Activated naive CD8-positive, alpha-beta T cell treated with anti-CD3 and anti-CD28 coated beads for 36 hours (primary cell): ENCODE results near the gene RBMS1. TPM values are rescaled to one million over a fixed set of nuclear protein-coding genes. Genes with fewer than 3 reads are reported as not detected.

Experiments
- DNase-seq: peaks from one replicate; pipeline ENCODE4 v3.0.0; 2021
- H3K27ac Mint-ChIP-seq: one replicate; pipeline ENCODE4 v1.8.0; 2022; ENCODE audit warnings: mild to moderate bottlenecking, moderate library complexity, mixed read lengths
- H3K27me3 Mint-ChIP-seq: one replicate; pipeline ENCODE4 v1.8.0; 2022; ENCODE audit warnings: mild to moderate bottlenecking, mixed read lengths
- H3K36me3 Mint-ChIP-seq: one replicate; pipeline ENCODE4 v1.8.0; 2021; ENCODE audit warnings: mild to moderate bottlenecking, mixed read lengths
- H3K4me1 Mint-ChIP-seq: one replicate; pipeline ENCODE4 v1.8.0; 2021; ENCODE audit warnings: mixed read lengths
- H3K4me3 Mint-ChIP-seq: one replicate; pipeline ENCODE4 v1.8.0; 2022; ENCODE audit warnings: mild to moderate bottlenecking, moderate library complexity, mixed read lengths
- H3K9me3 Mint-ChIP-seq: one replicate; pipeline ENCODE4 v1.8.0; 2022; ENCODE audit warnings: mixed read lengths
- total RNA-seq, 2 experiments: library from RNA; stranded (reverse); gene quantifications; one replicate each; pipeline ENCODE4 v1.2.3, GENCODE V29; 2021

The RBMS1 gene
- total RNA-seq, 2 experiments from 2014 or later: 39.3 to 39.9 TPM

DNA sequence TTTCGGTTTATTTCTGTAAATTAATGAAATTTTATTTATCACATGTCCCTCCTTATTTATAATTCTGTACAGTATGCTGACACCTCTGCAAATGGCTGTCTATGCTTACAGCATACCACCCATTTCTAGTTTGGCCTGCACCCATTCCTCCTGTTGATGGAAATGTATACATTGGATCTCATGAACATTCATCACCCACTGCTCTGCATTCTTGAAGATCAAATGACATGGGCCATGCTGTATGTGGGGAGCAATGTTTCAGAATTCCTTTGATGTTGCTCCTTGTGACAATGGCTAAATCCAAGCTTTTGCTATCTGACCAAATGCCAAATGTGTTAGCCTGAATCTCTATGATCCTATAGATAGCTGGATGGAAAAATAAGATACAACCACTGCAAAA, 238.2 kb downstream of the RBMS1 start:
- Mint-ChIP-seq H3K4me1 (peaks cover 2% of the 10 kb centered on the region), H3K9me3 (peaks cover 2% of the 10 kb centered on the region), H3K27ac (no peak overlapping the region), H3K36me3 (no peaks in the 10 kb centered on the region), H3K4me3 (no peak overlapping the region), H3K27me3 (peaks cover 6% of the 10 kb centered on the region)
- DNase-seq: no peak

DNA sequence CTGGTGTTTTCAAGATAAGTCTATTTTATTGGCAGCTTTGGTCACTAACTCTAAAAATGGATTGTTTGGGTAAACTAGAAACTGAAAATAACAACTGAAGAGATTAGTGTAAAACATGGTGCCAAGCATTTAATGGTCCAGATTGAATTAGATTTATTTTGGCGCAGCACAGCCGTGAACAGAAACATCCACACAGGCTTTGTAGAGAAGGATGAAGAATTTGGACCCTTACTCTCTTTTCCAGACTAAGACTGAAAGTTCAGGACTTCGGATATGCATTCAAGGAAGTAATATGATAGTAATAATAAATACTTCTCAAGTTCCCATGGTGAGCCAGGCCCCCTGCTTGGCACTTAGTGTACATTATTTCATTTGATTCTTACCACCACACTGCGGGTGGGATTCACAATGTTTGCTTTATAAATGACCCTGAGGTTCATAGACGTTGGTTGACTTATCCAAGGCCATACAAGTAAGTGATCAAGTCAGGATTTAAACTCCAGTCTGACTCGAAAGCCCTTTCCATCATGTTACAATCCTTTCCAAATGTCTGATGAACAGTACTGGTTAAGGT, 239.3 kb downstream of the RBMS1 start:
- Mint-ChIP-seq H3K27ac (no peak overlapping the region), H3K36me3 (no peaks in the 10 kb centered on the region), H3K9me3 (no peaks in the 10 kb centered on the region), H3K4me3 (no peak overlapping the region), H3K27me3 (peaks cover 6% of the 10 kb centered on the region), H3K4me1 (peaks cover 2% of the 10 kb centered on the region)
- DNase-seq: no peak

DNA sequence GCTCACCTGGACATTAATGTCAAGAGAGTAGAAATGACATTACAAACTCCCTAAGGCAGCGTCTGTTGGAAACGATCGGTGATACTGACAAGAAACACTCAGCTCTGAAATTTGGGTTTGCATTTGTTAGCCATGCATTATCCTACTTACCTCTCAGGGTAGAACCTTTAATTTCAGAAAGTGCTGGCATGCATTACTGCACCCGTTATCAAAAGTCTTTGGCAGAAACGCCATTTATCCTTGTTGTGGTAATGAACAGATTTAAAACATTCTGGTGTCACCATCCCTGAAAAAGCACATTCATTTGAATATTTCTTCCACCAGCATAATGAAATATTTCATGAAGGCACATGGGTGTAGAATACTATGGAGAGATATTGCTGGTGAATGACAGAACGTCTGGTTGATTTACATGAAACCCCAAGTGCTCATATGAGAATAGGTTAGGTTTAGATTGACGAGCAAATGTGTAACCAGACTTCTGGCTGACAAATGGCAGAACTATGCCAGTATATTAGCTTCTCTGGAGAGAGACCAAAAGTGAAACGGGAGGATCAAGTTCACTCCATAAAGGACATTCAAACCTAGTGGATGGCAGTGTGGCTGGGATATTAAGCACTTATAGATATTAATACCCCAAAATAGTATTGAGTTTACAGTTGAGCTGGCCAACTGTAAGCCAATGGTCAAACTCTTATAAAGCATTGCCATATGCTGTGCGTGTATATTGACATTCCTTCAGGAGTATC, 240.0 kb downstream of the RBMS1 start:
- no peak for DNase-seq
- H3K4me3 Mint-ChIP-seq: no peak overlapping the region
- peaks cover 2% of the 10 kb centered on the region for H3K4me1 Mint-ChIP-seq
- no peaks in the 10 kb centered on the region for H3K9me3 Mint-ChIP-seq
- no peak overlapping the region for H3K27ac Mint-ChIP-seq
- H3K27me3 Mint-ChIP-seq: peaks cover 6% of the 10 kb centered on the region
- H3K36me3 Mint-ChIP-seq: no peaks in the 10 kb centered on the region

- peaks cover 2% of the 10 kb centered on the region for H3K4me1 Mint-ChIP-seq
- no peak for DNase-seq
- no peak overlapping the region for H3K27ac Mint-ChIP-seq
- H3K27me3 Mint-ChIP-seq: peaks cover 6% of the 10 kb centered on the region
- no peak overlapping the region for H3K4me3 Mint-ChIP-seq
- H3K36me3 Mint-ChIP-seq: no peaks in the 10 kb centered on the region
- H3K9me3 Mint-ChIP-seq: no peaks in the 10 kb centered on the region
Observed at GRCh38 chr2:160252900-160253299, 240.7 kb downstream of the RBMS1 start.

- Mint-ChIP-seq H3K27ac (no peak overlapping the region), H3K27me3 (peaks cover 6% of the 10 kb centered on the region), H3K9me3 (no peaks in the 10 kb centered on the region), H3K4me3 (no peak overlapping the region), H3K36me3 (no peaks in the 10 kb centered on the region), H3K4me1 (peaks cover 2% of the 10 kb centered on the region)
- no peak for DNase-seq
Observed at GRCh38 chr2:160252278-160252887, 241.2 kb downstream of the RBMS1 start.

GRCh38 chr2:160251569-160251968, 242.0 kb downstream of the RBMS1 start:
- H3K27ac Mint-ChIP-seq: no peak overlapping the region
- no peaks in the 10 kb centered on the region for H3K36me3 Mint-ChIP-seq
- H3K4me1 Mint-ChIP-seq: peaks cover 2% of the 10 kb centered on the region
- H3K9me3 Mint-ChIP-seq: no peaks in the 10 kb centered on the region
- H3K27me3 Mint-ChIP-seq: peaks cover 6% of the 10 kb centered on the region
- DNase-seq: no peak
- no peak overlapping the region for H3K4me3 Mint-ChIP-seq

DNA sequence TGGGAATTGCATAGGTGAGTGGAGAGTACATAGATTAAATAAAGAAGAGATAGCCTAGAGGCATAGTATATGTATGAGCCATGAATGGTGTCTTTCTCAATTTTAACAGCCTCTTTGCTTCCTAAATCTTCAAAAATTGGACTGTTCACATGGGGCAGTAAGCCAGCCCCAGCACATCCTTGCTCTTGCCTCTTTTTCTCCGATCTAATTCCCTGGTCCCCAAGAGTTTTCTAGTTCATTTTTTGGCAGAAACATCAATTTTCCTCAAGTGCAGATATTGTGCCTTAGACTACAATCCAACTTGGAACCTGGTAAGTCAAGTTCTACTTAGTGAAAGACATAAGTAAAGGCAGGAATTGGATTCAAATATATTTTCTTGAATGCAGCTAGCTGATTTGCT, 243.7 kb downstream of the RBMS1 start:
- Mint-ChIP-seq H3K4me3 (no peak overlapping the region), H3K9me3 (no peaks in the 10 kb centered on the region), H3K27ac (no peak overlapping the region), H3K4me1 (peaks cover 2% of the 10 kb centered on the region), H3K36me3 (no peaks in the 10 kb centered on the region), H3K27me3 (peaks cover 6% of the 10 kb centered on the region)
- no peak for DNase-seq

DNA sequence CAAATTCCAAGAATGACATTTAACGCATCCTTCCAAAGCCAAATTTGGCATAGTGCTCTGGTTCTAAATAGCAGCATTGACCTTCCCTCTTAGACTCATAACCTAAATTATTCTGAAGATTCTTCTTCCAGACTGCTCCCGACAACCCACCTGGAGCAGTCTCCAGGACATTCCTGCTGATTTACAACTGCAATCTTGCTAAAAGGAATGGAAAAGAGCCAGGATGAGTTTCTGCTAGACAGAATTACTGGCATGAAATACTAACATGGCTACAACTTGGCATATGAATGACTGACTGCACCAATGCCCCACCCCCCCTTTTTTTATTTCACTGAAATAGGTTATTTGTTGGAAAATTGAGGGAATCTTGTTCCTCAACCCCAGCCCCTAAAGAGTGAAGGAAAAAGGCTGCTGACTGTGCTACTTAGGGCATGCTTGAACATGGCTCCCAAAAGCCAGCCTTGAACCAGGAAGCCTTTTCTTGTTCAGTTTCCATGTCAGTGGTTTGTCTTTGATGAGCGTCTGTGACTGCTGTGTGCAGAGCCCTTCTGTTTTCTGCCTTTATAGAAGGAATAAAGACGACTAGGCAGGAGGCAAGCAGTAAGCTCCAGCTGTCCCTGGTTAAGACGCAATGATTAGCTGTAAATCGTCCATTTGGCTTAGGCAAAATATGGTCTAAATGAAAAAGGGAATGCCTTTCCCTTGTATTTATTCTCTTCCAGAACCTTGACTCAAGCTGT, 246.1 kb downstream of the RBMS1 start:
- H3K27me3 Mint-ChIP-seq: peaks cover 5% of the 10 kb centered on the region
- DNase-seq: no peak
- H3K27ac Mint-ChIP-seq: no peak overlapping the region
- no peak overlapping the region for H3K4me3 Mint-ChIP-seq
- no peaks in the 10 kb centered on the region for H3K36me3 Mint-ChIP-seq
- no peaks in the 10 kb centered on the region for H3K9me3 Mint-ChIP-seq
- H3K4me1 Mint-ChIP-seq: peaks cover 2% of the 10 kb centered on the region

DNA sequence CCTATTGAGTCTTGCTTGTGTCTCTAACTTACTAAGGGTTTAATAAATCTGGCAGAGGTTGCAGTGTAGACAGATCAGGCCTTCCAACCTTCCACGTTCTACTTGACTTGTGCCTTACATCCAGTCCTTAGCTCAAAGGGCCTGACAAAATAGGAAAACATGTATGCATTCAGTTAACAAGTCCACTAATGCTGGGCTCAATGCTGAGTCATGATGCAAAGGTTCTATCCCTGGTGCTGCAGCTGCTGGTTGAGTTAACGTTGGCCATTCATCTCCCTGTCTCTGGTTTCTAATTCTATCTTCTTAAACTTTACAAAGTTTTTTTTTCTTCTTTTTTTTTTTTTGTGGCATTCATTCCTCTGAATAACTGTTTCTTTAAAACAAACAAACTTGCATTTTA, 247.3 kb downstream of the RBMS1 start:
- DNase-seq: no peak
- H3K27ac Mint-ChIP-seq: no peak overlapping the region
- no peaks in the 10 kb centered on the region for H3K9me3 Mint-ChIP-seq
- H3K4me1 Mint-ChIP-seq: no peaks in the 10 kb centered on the region
- no peaks in the 10 kb centered on the region for H3K27me3 Mint-ChIP-seq
- H3K4me3 Mint-ChIP-seq: no peak overlapping the region
- H3K36me3 Mint-ChIP-seq: no peaks in the 10 kb centered on the region

DNA sequence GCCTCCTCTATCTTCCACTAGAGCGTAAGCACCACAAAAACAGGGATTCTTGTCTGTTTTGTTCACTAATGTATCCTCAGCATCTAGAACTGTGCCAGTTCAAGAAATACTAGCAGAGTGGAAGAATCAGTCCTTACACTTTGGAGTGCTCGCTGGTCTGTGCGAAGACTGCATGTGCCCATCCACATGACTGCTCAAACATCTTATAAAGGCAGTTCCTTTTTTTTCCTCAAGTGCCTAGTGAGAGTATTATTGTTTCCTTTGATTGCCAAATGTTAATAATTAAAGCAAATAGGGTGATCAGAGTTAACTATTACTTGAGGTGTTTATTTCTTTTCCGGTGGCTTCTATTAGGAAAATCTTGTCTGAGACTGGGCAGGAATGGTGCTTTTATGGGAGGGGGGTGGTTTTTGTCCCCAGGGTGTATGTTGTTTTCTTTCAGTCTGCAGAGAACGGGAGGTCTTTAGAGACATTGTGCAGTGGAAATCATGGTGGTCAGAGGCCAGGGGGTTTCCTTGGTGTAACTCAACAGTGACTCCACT, 247.9 kb downstream of the RBMS1 start:
- no peaks in the 10 kb centered on the region for H3K27me3 Mint-ChIP-seq
- DNase-seq: no peak
- H3K36me3 Mint-ChIP-seq: no peaks in the 10 kb centered on the region
- no peaks in the 10 kb centered on the region for H3K9me3 Mint-ChIP-seq
- H3K4me3 Mint-ChIP-seq: no peak overlapping the region
- no peak overlapping the region for H3K27ac Mint-ChIP-seq
- no peaks in the 10 kb centered on the region for H3K4me1 Mint-ChIP-seq

GRCh38 chr2:160242893-160243564, 250.6 kb downstream of the RBMS1 start:
- Mint-ChIP-seq H3K27ac (no peak overlapping the region), H3K4me1 (no peaks in the 10 kb centered on the region), H3K36me3 (no peaks in the 10 kb centered on the region), H3K4me3 (no peak overlapping the region), H3K27me3 (no peaks in the 10 kb centered on the region), H3K9me3 (no peaks in the 10 kb centered on the region)
- DNase-seq: no peak

DNA sequence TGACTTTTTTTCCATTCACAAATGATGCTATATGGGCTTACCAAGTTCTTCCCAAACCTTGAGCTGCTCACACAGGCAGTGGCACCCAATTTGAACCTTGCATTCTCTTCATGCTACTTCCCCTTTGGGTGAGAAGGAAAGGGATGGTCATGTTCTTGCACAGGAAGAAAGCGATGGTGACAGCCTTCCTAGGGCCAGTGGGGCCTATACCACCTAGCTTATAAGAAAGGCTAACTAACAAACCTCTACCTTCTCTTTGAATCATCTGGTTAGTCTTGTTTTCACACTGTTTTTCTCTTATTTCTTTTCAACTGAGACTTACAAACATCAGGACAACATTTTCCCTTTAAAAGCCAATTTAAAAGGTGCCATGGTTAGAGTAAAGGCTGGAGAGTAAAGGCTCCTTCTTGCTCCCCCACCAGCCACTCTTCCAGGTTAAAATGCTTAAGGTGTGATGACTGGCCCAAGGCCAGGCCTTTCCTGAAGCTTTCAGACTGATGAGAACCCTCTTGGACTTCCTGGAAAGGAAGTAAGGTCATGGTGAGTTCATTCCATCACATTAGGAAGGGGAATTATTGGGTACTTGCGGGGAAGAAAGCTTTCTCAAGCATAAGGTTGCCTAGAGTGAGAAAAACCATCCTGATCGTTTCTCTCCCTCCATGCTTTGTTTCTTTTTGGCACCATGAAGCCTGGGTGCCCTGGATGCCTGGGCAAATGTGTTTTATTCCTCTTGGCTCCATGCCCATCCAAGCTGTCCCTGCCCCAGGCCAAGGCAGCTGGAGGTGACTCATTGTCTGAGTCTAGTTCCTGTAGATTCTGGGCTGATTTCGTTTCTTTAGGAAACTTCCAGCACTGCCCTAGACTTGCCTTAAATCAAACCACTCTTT, 252.1 kb downstream of the RBMS1 start:
- Mint-ChIP-seq H3K4me3 (no peak overlapping the region), H3K4me1 (no peaks in the 10 kb centered on the region), H3K27ac (no peak overlapping the region), H3K27me3 (no peaks in the 10 kb centered on the region), H3K36me3 (no peaks in the 10 kb centered on the region), H3K9me3 (no peaks in the 10 kb centered on the region)
- no peak for DNase-seq

DNA sequence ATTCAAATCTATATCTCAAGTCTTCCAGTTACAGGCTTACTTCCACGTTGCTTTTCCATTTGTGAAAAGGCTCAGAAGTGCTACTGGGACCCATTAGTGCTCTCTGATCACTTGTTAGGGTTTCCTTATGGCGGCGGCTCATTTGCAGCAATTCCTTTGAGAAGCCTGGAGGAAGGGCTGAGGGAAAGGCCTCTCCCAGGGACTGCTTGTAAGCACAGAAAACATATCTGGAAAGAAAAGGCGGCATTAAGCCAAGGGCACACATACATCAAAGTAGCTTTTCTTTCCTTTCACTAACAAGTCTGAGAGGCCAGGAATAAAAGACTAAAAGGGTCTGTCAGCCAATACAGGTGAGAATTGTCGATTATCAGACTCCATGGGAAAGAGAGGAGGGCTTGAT, 254.2 kb downstream of the RBMS1 start:
- no peak overlapping the region for H3K27ac Mint-ChIP-seq
- H3K4me3 Mint-ChIP-seq: no peak overlapping the region
- no peaks in the 10 kb centered on the region for H3K9me3 Mint-ChIP-seq
- H3K4me1 Mint-ChIP-seq: no peaks in the 10 kb centered on the region
- no peaks in the 10 kb centered on the region for H3K27me3 Mint-ChIP-seq
- H3K36me3 Mint-ChIP-seq: no peaks in the 10 kb centered on the region
- DNase-seq: no peak

DNA sequence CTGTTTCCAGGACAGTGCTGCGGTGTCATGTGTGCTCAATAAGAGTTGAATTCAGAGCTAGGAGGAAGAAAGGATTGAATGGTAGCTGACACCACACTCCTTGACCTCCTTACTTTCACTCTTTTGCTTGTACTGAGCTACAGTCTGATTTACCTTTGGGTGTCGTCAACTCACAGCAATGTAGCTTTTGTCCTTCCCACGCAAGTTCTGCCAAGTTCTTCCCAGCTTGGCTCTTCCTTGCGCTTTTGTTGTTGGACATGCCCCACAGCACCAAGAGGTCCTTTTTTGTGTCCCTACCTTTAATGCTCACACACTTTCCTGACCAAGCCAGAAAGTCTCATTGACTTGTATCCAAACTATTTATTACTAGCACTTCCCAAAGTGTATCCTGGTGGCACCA, 255.2 kb downstream of the RBMS1 start:
- no peak for DNase-seq
- no peaks in the 10 kb centered on the region for H3K4me1 Mint-ChIP-seq
- H3K9me3 Mint-ChIP-seq: no peaks in the 10 kb centered on the region
- H3K36me3 Mint-ChIP-seq: no peaks in the 10 kb centered on the region
- H3K27me3 Mint-ChIP-seq: peaks cover 4% of the 10 kb centered on the region
- no peak overlapping the region for H3K4me3 Mint-ChIP-seq
- no peak overlapping the region for H3K27ac Mint-ChIP-seq
